PC-3 (cell line): ENCODE data around the gene SLC25A6.

Experiments
- CTCF ChIP-seq: fragments of 300-600 bp; sonication (generic); conservative IDR thresholded peaks from 2 replicates; pipeline ENCODE4 v1.5.1; 2017; ENCODE audit warnings: antibody characterized with exemption, low read depth, mild to moderate bottlenecking, low read length
- EZH2 ChIP-seq: fragments of 300-600 bp; sonication (generic); IDR thresholded peaks from one replicate; pipeline ENCODE4 v1.6.1; 2017; ENCODE audit warnings: antibody characterized with exemption, mild to moderate bottlenecking, low read length; ENCODE audit not compliant: unreplicated experiment
- EZH2phosphoT487 ChIP-seq: fragments of 300-600 bp; sonication (generic); IDR thresholded peaks from 2 replicates; pipeline ENCODE4 v1.6.1; 2018; ENCODE audit warnings: mild to moderate bottlenecking, antibody characterized with exemption, low read length, borderline replicate concordance

GRCh38 chrX:1384658-1385252 lies 7.2 kb downstream of the SLC25A6 start:
- TF ChIP-seq EZH2phosphoT487 (no peak), CTCF (no peak), EZH2 (no peak)
